GM21825 (cell line): Measurements from ENCODE around the gene SYNJ2.

ENCODE experiments used
- ATAC-seq: cut with Tn5 transposase; IDR thresholded peaks from one replicate; pipeline ENCODE4 v1.9.1; 2021; ENCODE audit warnings: mild to moderate bottlenecking, moderate library complexity; ENCODE audit not compliant: unreplicated experiment

Gene SYNJ2

GRCh38 chr6:158056355-158056754 is 74.7 kb downstream of the SYNJ2 start:
- no peak for ATAC-seq

DNA sequence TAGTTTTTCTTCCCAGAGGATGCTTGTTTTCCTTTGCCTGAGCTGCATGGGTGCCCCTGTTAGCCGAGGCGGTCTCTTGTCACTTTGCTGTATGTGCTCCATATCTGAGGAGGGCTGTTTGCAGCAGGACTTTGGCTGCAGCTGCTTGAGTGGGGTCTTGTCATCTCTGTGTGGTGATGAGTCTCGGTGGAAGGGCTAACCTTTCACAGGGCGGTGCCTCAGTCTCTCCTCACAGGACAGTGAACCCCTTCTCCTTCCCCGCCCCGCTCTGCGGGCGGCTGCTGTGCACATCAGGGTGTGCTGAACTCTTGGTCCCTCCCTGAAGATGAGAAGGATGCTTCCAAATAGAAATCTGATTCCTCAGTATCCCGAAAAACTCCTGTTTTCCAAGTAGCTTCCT is 75.1 kb downstream of the SYNJ2 start:
- no peak for ATAC-seq

DNA sequence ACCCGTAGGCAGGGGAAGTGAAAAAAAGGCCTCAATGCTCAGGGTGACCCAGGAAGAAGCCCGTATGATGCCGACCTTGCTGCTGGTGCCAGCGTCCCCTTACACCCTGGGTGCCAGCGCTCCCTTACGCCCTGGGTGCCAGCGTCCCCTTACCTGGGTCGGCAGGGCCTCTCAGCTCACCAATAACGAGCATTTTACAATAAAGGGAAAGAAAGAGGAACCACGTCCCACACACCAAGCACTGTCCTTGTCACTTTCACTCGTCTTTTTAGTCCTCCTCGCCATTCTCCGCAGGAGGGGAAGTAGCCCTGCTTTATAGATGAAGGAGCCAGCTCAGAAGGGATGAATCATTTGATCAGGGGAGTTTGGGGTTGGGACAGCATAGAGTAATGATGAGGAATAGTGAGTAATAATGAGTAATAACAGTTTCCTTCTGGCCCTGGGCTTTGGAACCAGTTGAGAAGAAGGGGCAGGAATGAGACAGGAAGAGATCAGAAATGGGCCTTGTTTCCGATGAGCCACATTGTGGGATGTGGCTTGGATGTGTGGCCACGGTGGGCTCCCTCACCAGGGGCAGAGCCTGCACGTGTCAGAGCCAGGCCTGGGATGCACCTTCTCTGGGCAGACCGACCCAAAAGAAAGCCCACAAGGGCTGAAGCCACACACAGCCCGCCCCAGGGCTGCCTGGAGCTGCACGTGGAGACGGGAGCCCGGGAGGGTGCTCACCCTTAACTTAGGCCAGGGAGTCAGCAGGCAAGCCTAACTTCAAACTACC is 75.7 kb downstream of the SYNJ2 start:
- no peak for ATAC-seq

DNA sequence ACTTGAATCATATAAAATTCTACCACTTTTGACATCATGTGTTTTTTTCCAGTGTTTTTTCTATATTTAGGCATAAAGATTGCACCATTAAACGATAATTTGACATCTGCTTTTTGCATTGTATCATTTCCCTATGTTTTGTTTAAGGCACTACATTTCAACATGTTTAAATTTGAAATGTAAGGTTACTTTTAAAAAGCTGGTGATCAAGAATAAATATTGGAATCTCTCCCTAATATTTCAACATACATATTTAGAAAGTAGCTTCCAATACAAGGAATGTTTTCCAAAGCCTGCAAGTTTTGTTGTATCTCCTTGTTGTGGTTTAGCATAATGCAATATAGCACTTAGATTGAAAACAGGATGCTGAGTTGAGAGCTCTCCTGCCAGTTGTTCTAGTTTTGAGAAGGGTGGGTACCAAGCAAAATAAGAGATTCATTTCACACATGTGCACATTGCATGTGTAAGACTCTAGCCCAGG is 76.5 kb downstream of the SYNJ2 start:
- no peak for ATAC-seq

DNA sequence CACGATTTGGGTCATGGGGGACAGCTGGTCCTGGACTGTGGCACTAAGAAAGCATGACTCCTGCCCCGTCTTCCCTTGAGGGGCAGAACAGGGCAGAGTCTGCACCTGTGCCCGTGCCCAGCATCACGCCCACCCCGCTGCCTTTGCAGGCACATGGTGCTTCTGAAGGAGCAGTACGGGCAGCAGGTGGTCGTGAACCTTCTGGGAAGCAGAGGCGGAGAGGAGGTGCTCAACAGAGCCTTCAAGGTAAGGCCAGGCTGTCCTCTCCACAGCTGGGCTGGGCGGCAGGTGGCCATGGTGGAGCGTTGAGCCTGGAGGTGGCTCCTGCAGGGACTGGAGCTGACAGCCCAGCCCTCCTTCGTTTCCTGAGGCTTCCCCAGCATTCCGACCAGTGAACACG is 77.4 kb downstream of the SYNJ2 start:
- ATAC-seq, result no peak

- ATAC-seq, result no peak
These were observed 79.0 kb downstream of the SYNJ2 start for GRCh38 chr6:158060455-158061360.

DNA sequence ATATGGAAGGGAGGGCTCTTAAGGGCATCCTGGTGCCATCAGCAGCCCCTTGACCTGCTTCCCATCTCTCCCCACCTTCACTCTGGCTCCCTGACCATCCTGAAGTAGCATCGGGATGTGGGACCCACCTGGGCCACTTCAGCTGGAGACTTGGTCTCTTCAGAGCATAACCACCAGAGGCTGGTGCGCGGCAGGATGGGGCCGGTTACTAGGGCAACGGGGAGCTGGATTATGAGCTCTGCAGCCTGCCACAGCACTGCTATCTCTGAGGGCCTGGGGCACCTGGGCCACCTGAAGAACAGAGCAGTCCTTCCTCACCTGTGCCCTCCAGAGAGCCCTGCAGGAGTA is 79.7 kb downstream of the SYNJ2 start:
- no peak for ATAC-seq

DNA sequence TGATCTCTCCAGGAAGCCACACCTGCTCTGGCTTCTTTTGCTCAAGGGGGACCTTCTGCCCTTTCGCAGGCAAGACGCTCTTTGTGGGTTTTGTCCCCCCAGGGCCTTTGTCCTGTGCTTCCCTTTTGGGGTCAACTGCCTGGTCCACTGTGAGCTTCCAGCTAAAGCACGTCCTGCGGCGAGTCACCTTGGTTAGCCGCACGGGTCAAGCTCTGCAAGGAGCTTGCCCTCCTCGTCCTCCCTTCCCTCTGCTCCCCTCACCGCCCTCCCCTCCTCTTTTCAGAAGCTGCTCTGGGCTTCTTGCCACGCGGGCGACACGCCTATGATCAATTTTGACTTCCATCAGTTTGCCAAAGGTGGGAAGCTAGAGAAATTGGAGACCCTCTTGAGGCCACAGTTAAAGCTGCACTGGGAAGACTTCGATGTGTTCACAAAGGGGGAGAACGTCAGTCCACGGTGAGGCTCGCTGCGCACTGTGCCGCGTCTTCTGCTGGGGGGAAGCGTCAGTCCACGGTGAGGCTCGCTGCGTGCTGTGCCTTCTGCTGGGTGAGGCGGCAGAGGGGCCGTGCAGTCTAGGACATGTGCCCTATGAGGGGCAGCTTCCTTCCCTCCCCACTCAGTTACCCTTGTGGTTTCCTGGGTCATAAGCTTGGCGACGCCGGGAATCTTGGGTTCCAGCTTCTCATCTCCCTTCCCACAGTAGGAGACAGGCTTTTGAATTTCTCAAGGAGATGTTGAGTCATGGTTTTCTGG is 80.2 kb downstream of the SYNJ2 start:
- no peak for ATAC-seq

DNA sequence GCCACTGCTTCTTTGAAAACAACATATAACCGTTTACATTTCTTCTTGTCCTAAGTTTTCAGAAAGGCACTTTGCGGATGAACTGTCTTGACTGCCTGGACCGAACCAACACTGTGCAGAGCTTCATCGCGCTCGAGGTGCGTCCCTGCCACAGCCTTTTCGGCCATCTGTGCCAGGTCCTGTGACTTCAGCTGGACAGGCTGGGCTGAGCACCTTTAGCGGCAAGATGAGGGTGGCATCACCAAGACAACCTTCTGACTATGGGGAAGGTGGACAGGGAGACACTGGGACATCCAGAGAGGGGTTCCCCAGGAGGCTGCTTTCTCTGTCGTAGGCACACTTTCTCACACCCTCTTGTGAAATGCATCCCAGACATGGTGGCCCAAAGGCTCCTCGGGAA is 82.1 kb downstream of the SYNJ2 start:
- ATAC-seq, result no peak

- no peak for ATAC-seq
These were observed 83.1 kb downstream of the SYNJ2 start for GRCh38 chr6:158064725-158065251.

- no peak for ATAC-seq
These were observed 84.6 kb downstream of the SYNJ2 start for GRCh38 chr6:158066136-158066781.

- ATAC-seq, result no peak
These were observed 85.9 kb downstream of the SYNJ2 start for GRCh38 chr6:158067436-158068015.

DNA sequence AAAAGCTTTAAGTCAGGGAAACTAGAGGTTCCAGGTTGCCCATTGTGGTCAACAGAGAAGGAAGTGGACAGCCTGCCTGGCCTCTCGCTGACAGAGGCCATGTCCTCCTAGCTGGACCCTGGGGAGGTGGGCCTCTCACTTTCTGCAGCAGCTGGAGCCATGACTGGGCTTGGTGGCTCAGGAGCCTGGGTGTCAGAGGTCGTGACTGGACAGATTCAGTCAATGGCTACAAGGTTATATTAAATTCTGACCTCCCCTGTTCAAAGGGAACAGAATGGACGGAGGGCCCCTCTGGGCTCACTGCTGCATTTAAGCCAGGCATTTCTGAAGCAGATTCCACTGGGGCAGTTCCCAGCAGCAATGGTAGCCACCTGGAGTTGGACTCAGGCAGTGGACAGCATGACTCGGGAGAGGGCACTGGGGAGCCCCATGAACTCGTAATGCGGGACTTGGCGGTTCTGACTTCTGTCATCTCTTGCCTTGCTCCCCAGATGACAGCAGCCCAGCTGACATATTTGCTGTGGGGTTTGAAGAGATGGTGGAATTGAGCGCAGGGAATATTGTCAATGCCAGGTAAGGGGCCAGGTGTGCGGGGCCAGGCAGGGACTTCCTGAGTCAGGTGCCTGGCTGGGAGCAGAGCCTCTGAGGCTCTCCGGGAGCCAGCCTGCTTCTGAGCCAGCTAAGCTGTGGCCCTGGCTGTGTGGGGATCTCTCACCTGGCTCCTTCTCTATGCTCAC is 86.7 kb downstream of the SYNJ2 start:
- no peak for ATAC-seq

- ATAC-seq, result no peak
These were observed 87.5 kb downstream of the SYNJ2 start for GRCh38 chr6:158068893-158069799.

DNA sequence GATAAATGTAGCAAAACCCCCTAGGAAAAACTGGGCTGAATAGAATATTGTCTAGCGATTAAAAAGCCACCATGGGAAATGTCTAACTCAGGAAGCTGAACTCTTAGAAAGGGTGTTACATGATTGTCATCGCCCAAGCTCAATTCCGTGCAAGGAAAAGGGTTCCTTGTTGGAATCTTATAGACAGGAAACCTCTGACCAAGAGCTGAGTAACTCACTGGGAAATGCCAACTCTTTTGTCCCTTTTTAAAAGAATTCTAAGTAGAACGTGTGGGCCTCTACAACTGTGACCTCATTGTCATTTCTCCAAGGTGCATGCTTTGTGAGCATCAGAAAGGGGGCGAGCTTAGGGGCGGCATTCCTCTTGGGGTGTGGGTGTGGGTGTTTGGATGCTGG is 88.1 kb downstream of the SYNJ2 start:
- no peak for ATAC-seq

- ATAC-seq, result no peak
These were observed 88.8 kb downstream of the SYNJ2 start for GRCh38 chr6:158070513-158070912.

GRCh38 chr6:158071121-158072082 is 89.7 kb downstream of the SYNJ2 start:
- no peak for ATAC-seq
